GM19452 (cell line): ENCODE measurements around the gene CCDC77.

Experiments
- ATAC-seq: cut with Tn5 transposase; IDR thresholded peaks from one replicate; pipeline ENCODE4 v1.9.1; 2021; ENCODE audit not compliant: unreplicated experiment

The CCDC77 gene

DNA sequence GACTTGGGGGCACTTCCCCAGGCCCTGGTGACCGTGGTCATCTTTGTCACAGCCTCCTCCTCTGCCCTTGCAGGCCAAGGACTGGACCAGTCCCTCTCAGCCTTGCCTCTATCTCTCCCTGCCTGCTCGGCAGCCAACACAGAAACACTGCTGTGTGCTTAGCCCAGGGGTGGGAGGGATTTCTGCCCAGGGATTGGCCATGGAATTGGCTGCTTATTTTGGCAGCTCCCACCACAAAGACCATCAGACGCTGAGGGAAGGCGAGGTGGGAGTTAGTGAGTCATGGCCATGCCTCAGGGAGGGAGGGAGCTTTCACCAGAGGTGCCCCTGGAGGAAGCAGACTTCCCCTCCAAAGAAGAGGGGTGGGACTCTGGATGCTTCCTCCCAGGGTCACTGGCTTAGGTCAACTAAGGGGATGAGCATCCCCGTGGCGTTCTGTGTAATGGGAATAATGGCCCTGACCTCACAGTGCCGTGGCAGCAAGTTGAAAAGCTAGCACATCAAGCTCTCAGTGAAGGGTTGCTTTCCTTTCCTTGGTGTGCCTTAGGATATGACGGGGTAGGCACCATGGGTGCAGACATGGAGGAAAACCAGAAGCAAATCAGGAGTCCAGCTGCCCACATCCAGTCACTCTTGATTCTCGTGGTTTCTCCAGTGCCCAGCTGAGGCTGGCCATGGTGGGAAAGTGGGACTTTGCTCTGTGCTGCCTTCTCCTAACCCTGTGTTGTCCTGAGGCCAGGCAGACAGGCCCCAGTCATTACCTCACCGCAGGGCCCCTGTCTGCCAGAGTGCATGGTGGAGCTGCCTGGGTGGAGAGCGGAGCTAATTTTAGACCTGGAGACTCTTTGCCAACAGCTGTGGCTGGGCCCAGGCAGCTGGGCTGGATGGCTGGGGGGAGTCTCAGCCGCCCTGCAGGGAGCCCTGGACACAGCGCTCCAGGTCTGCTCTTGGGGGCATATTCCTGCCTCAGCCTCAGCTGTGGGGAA, 79.7 kb downstream of the CCDC77 start:
- no peak for ATAC-seq

DNA sequence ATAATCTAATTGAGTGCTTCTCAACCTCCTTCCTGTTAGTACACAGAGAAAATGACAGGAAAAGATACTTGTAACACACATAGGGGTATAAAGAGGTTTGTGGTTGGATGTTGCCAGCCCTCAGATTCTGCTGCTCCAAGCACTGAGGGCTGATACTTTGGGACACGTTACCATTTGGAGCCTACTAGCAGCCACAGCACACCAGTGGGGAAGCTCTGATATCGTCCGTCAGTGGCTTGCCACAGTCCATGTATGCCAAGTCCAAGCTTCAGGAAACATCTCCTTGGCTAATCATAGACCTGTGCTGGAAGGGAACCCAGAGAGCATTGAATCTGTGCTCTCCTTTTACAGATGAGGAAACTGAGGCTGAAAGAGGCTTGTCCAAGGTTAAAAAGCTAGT, 80.6 kb downstream of the CCDC77 start:
- no peak for ATAC-seq

DNA sequence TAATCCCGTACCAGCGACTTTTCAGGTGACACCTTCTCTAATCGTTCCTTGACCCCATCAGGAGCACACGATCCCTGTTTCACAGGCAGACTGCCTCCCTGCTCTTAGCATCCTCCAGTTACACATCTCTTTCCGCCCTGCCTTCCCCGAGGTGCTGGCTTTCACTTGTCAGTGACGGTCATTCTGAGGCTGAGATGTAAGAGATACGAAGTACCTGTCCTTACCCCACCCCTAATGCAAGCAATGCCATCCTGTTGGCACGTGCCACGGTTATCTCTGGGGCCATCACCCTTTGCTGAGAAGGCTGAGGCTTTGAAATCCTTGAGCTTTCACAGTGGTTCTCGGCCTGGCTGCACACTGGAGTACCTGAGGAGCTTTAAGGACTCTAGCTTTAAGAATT, 82.7 kb downstream of the CCDC77 start:
- no peak for ATAC-seq

DNA sequence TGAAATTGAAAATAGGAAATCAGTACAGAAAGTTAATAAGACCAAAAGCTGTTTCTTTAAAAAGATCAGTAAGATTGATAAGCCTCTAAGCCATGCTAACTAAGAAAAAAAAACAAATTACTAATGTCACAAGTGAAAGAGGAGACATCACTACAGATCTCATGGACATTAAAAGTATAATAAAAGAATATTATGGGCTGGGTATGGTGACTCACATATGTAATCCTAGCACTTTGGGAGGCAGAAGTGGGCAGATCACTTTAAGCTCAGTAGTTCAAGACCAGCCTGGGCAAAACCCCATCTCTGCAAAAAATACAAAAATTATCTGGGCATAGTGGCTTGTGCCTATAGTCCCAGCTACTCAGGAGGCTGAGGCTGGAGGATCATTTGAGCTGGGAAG, 88.8 kb downstream of the CCDC77 start:
- ATAC-seq = no peak
